HCT116 (cell line): ENCODE measurements around the gene GPR146. TPM values are rescaled to one million over a fixed set of nuclear protein-coding genes. Genes with fewer than 3 reads are reported as not detected.

Source experiments
- ATAC-seq: fragments of 200-7000 bp; cut with Tn5 transposase; 2 replicates; pipeline ENCODE4 v1.9.1; 2020; ENCODE audit warnings: mild to moderate bottlenecking, moderate library complexity
- BruUV-seq: library from RNA; stranded (reverse); fragments of 400-500 nt; replicated peaks from 2 replicates; lab custom pipeline; 2021; lab: Mats Ljungman, UMichigan
- CTCF ChIA-PET: fragments of 300-600 bp; sonication (Branson Sonifier 250); formaldehyde crosslinking; loops from one replicate; lab custom pipeline; 2021; ENCODE audit warnings: antibody characterized with exemption; lab: Charles Lee
- POLR2A ChIA-PET: fragments of 300-600, 350-600 bp; sonication (Branson Sonifier 250); formaldehyde crosslinking; loops from one replicate; lab custom pipeline; 2021; ENCODE audit warnings: antibody characterized with exemption; lab: Charles Lee
- RAD21 ChIA-PET, 2 experiments: fragments of 300-600 bp; sonication (Branson Sonifier 250); formaldehyde crosslinking; loops; one replicate each; lab custom pipeline; 2023; ENCODE audit warnings: low total read pairs in 2 of 2; ENCODE audit not compliant: uncharacterized antibody in 2 of 2, unreplicated experiment in 2 of 2, low non-redundant PET in 1 of 2; lab: Charles Lee
- DNase-seq: peaks from one replicate; pipeline ENCODE4 v3.0.0-alpha.2; 2010; ENCODE audit warnings: low read depth, low spot score
- H2AFZ ChIP-seq: fragments of 200-600 bp; shearing (Covaris generic), sonication (generic); 2 replicates; pipeline ENCODE4 v1.6.1; 2017; ENCODE audit warnings: low read depth, mixed run types, mixed read lengths, antibody characterized with exemption, low read length; ENCODE audit not compliant: poor library complexity, severe bottlenecking
- H3K27ac ChIP-seq: 2 replicates; pipeline ENCODE4 v1.5.1; 2012; ENCODE audit warnings: low read depth, low read length
- H3K27me3 ChIP-seq: fragments of 200-600 bp; sonication (generic); 2 replicates; pipeline ENCODE4 v1.6.1; 2016; ENCODE audit warnings: mixed run types, low read length, mixed read lengths; ENCODE audit not compliant: insufficient read depth
- H3K36me3 ChIP-seq, 2 experiments: fragments of 200-500 bp in 1 of 2; fragments of 200-600 bp in 1 of 2; sonication (Bioruptor generic) in 1 of 2; sonication (generic) in 1 of 2; 2 replicates each; pipeline versions ENCODE4 v1.5.1 to v1.6.1; 2014 to 2016; ENCODE audit warnings: low read length in 2 of 2, inconsistent platforms in 1 of 2, mixed read lengths in 1 of 2, mixed run types in 1 of 2; ENCODE audit not compliant: insufficient read depth in 2 of 2, control insufficient read depth in 1 of 2
- H3K4me1 ChIP-seq, 2 experiments: fragments of 200-600 bp in 1 of 2; sonication (generic) in 1 of 2; 2 replicates each; pipeline versions ENCODE4 v1.5.1 to v1.6.1; 2012 to 2017; ENCODE audit warnings: low read length in 2 of 2, inconsistent platforms in 1 of 2, mild to moderate bottlenecking in 1 of 2, mixed read lengths in 1 of 2, mixed run types in 1 of 2, moderate library complexity in 1 of 2; ENCODE audit not compliant: insufficient read depth in 2 of 2, control insufficient read depth in 1 of 2
- H3K4me2 ChIP-seq: fragments of 200-600 bp; sonication (generic); 2 replicates; pipeline ENCODE4 v1.6.1; 2017; ENCODE audit warnings: mixed run types, low read length, mixed read lengths
- H3K4me3 ChIP-seq, 2 experiments: fragments of 200-600 bp in 1 of 2; sonication (generic) in 1 of 2; replicated peaks in 1 of 2; 2 replicates each; pipeline ENCODE4 v1.5.1; 2011 to 2016; ENCODE audit warnings: low read length in 2 of 2, control low read depth in 1 of 2, low read depth in 1 of 2, mild to moderate bottlenecking in 1 of 2, mixed read lengths in 1 of 2, mixed run types in 1 of 2
- H3K79me2 ChIP-seq: fragments of 200-600 bp; sonication (generic); 2 replicates; pipeline ENCODE4 v1.6.1; 2017; ENCODE audit warnings: mild to moderate bottlenecking, mixed run types, low read length, moderate library complexity, mixed read lengths; ENCODE audit not compliant: insufficient read depth
- H3K9ac ChIP-seq: fragments of 200-600 bp; sonication (generic); 2 replicates; pipeline ENCODE4 v1.6.1; 2016; ENCODE audit warnings: low read length, mixed read lengths
- H3K9me2 ChIP-seq: fragments of 200-600 bp; sonication (generic), shearing (Covaris generic); 2 replicates; pipeline ENCODE4 v1.6.1; 2017; ENCODE audit warnings: mixed run types, mild to moderate bottlenecking, moderate library complexity; ENCODE audit not compliant: insufficient read depth
- H3K9me3 ChIP-seq, 2 experiments: fragments of 200-500 bp in 1 of 2; fragments of 200-600 bp in 1 of 2; sonication (Bioruptor generic) in 1 of 2; sonication (generic) in 1 of 2; 2 replicates each; pipeline ENCODE4 v1.6.1; 2014 to 2017; ENCODE audit warnings: low read length in 2 of 2, mixed read lengths in 2 of 2, inconsistent platforms in 1 of 2, low read depth in 1 of 2, mild to moderate bottlenecking in 1 of 2, mixed run types in 1 of 2, moderate library complexity in 1 of 2; ENCODE audit not compliant: control insufficient read depth in 1 of 2, insufficient read depth in 1 of 2
- H4K20me1 ChIP-seq: fragments of 200-600 bp; sonication (generic), shearing (Covaris generic); 2 replicates; pipeline ENCODE4 v1.6.1; 2017; ENCODE audit warnings: mixed run types, mild to moderate bottlenecking, moderate library complexity; ENCODE audit not compliant: insufficient read depth
- CTCF ChIP-seq, 3 experiments: fragments of 200-600 bp in 1 of 3; sonication (generic) in 1 of 3; IDR thresholded peaks in 2 of 3; conservative IDR thresholded peaks in 1 of 3; 2 replicates each; pipeline ENCODE4 v1.5.1; 2012 to 2017; ENCODE audit warnings: low read depth in 2 of 3, low read length in 2 of 3, antibody characterized with exemption in 1 of 3, borderline replicate concordance in 1 of 3, control low read depth in 1 of 3, mild to moderate bottlenecking in 1 of 3, mixed read lengths in 1 of 3, mixed run types in 1 of 3, moderate library complexity in 1 of 3; ENCODE audit not compliant: insufficient read depth in 1 of 3
- POLR2AphosphoS5 ChIP-seq: IDR thresholded peaks from 2 replicates; pipeline ENCODE4 v1.6.1; 2011; ENCODE audit warnings: mild to moderate bottlenecking, low read depth, low read length, moderate library complexity
- REST ChIP-seq: IDR thresholded peaks from 2 replicates; pipeline ENCODE4 v1.6.1; 2012; ENCODE audit warnings: low read depth
- SIN3A ChIP-seq: IDR thresholded peaks from 2 replicates; pipeline ENCODE4 v1.6.1; 2012; ENCODE audit warnings: low read depth
- intact Hi-C: fragments of 100-400 bp; cut with micrococcal nuclease; formaldehyde crosslinking; loops from 2 replicates; pipeline ENCODE4 v1.10.0; 2022
- total RNA-seq: library from RNA; stranded (reverse); gene quantifications from one replicate; pipeline ENCODE4 v1.2.1, GENCODE V29; 2021; ENCODE audit not compliant: unreplicated experiment
- TF ChIP-seq, protein P1 (sequence below): IDR thresholded peaks from 2 replicates; pipeline ENCODE4 v1.6.1; 2011; ENCODE audit warnings: mild to moderate bottlenecking, low read length, moderate library complexity; ENCODE audit not compliant: insufficient replicate concordance; ENCODE audit errors: extremely low read depth

The GPR146 gene
- total RNA-seq, 1 experiment from 2014 or later, result 2.4 TPM

DNA sequence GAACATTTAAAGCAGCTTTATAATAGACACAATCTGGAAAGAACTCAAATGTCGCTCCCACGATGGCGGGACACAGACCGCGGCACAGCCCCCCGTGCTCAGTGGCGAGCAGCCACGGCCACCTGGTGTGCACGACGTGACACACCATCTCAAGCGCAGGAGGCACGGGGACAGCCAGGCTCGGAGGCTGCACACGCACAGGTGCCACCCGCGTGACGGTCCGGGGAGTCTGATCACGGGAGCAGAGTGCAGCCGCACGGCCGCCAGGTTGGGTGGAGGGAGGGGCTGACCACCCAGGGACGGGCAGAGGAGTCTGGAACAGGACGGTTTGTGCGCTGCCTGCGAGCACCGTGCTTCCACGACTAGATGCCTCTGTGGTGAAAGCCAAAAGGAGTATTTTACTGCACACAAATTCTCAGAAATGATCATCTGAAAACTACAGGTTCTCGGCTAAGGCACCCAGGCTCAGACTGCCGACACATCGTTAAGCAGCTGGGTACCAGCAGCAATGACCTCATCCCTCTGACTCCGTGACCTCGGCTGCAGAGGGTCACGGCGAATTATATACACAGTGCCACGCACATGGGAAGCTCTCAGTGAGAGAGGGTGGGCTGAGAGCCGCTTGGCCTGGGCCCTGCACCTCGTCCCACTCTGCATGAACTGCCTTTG lies 36.0 kb downstream of the GPR146 start:
- ATAC-seq, result no peak
- Histone ChIP-seq H3K4me2 (no peak overlapping the region), H3K9me2 (no peaks in the 10 kb centered on the region), H3K4me3 (no peak overlapping the region), H3K79me2 (0 out of 2 replicates have a peak, but pooled peaks cover 5% of the 10 kb centered on the region), H3K4me1 (peaks cover 0 to 5% of the 10 kb centered on the region in 2 experiments; a peak in 2 of 4 replicates), H4K20me1 (no peaks in the 10 kb centered on the region), H3K36me3 (no peaks in the 10 kb centered on the region), H2AFZ (no peak overlapping the region), H3K9ac (no peak overlapping the region), H3K9me3 (no peaks in the 10 kb centered on the region), H3K27me3 (no peaks in the 10 kb centered on the region), H3K27ac (no peak overlapping the region)
- no TSS peak for BruUV-seq
- ChIA-PET RAD21 (no interaction called here), CTCF (interaction anchor here (1.2 kb wide), 1 partner anchor 87 kb away, joined by 3 read pairs; no protein-coding TSS in a partner anchor), POLR2A (no interaction called here)
- DNase-seq, result no peak
- TF ChIP-seq CTCF (IDR thresholded peaks at IDR 0.05 in 2 of 3, conservative IDR thresholded peaks at IDR 0.05 in 1 of 3; ENCODE audit: borderline replicate concordance in 1 of 3, insufficient read depth in 1 of 3, low read depth in 2 of 3, low read length in 2 of 3), result no peak
- TF ChIP-seq POLR2AphosphoS5, result no peak
- TF ChIP-seq REST, result no peak
- TF ChIP-seq, protein P1, sequence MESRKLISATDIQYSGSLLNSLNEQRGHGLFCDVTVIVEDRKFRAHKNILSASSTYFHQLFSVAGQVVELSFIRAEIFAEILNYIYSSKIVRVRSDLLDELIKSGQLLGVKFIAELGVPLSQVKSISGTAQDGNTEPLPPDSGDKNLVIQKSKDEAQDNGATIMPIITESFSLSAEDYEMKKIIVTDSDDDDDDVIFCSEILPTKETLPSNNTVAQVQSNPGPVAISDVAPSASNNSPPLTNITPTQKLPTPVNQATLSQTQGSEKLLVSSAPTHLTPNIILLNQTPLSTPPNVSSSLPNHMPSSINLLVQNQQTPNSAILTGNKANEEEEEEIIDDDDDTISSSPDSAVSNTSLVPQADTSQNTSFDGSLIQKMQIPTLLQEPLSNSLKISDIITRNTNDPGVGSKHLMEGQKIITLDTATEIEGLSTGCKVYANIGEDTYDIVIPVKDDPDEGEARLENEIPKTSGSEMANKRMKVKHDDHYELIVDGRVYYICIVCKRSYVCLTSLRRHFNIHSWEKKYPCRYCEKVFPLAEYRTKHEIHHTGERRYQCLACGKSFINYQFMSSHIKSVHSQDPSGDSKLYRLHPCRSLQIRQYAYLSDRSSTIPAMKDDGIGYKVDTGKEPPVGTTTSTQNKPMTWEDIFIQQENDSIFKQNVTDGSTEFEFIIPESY, result no peak
- no peak for TF ChIP-seq SIN3A
- intact Hi-C loops, result no loop called here
